ENCODE measurements around the gene DUT.

DUT gene

GRCh38 chr15:48366584-48367312 lies 35.5 kb downstream of the DUT start:
- in situ Hi-C loops (cut with HindIII; ENCODE audit: low sequenced_read_pairs): no loop called here

DNA sequence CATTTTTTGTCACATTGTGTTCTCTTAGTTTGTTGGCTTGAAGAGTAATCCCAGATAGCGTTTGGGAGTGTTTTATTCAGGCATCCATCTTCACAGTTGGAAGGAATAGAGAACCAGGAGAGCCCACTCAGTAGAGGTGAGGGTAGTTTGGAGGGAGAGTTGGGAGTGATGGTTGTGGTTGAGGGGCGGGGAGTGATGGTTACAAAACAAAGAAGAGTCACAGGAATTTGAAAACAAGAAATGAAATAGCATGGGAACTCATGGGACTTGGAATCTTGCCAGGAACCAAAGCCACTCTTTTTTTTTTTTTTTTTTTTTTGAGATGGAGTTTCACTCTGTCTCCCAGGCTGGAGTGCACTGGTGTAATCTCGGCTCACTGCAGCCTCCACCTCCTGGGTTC lies 36.3 kb downstream of the DUT start:
- in situ Hi-C loops (cut with HindIII; ENCODE audit: low sequenced_read_pairs): no loop called here

GRCh38 chr15:48370460-48370859 lies 39.2 kb downstream of the DUT start:
- in situ Hi-C loops (cut with HindIII; ENCODE audit: low sequenced_read_pairs): no loop called here

GRCh38 chr15:48371550-48371949 lies 40.3 kb downstream of the DUT start:
- in situ Hi-C loops (cut with HindIII; ENCODE audit: low sequenced_read_pairs): no loop called here

- in situ Hi-C loops (cut with HindIII; ENCODE audit: low sequenced_read_pairs): no loop called here
Observed at GRCh38 chr15:48371961-48372360, 40.7 kb downstream of the DUT start.

- in situ Hi-C loops (cut with HindIII; ENCODE audit: low sequenced_read_pairs): no loop called here
Observed at GRCh38 chr15:48373821-48374451, 42.7 kb downstream of the DUT start.

- in situ Hi-C loops (cut with HindIII; ENCODE audit: low sequenced_read_pairs): no loop called here
Observed at GRCh38 chr15:48374472-48374871, 43.2 kb downstream of the DUT start.

DNA sequence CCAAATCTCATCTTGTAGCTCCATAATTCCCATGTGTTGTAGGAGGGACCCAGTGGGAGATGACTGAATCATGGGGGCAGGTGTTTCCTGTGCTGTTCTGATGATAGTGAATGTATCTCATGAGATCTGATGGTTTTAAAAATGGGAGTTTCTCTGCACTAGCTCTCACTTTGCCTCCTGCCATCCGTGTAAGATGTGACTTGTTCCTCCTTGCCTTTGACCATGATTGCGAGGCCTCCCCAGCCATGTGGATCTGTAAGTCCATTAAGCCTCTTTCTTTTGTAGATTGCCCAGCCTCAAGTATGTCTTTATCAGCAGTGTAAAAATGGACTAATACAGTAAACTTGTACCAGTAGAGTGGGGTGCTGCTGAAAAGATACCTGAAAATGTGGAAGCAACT lies 44.5 kb downstream of the DUT start:
- in situ Hi-C loops (cut with HindIII; ENCODE audit: low sequenced_read_pairs): no loop called here

DNA sequence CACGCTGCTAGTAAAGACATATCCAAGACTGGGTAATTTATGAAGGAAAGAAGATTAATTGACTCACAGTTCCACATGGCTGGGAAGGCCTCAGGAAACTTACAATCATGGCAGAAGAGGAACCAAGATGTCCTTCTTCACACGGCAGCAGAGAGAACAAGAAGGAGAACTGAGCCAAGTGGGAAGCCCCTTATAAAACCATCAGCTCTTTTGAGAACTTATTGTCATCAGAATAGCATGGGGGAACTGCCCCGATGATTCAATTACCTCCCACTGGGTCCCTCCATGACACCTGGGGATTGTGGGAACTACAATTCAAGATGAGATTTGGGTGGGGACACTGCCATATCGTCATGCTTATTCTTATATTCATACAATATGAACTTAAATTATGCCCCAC lies 49.0 kb downstream of the DUT start:
- in situ Hi-C loops (cut with HindIII; ENCODE audit: low sequenced_read_pairs): no loop called here

GRCh38 chr15:48381861-48382260 lies 50.6 kb downstream of the DUT start:
- in situ Hi-C loops (cut with HindIII; ENCODE audit: low sequenced_read_pairs): no loop called here

GRCh38 chr15:48383031-48383430 lies 51.8 kb downstream of the DUT start:
- in situ Hi-C loops (cut with HindIII; ENCODE audit: low sequenced_read_pairs): no loop called here

DNA sequence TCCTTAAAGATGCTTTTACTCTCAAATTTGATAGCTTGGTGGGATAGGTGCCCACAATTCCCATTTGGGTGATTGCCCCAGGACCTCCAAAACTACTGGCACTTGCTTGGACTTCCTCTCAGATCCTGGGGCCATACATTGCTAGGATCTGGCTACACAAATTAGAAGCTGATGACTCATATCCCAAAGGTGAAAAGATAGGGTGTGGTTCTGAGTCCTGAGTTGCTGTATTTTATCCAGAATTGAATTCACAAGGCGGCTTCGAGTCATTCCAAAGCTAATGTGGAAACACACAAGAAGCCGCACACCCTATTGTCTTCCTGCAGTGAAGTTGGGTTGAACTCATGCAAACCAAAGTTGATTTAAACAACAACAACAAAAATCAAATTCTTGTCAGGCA lies 53.4 kb downstream of the DUT start:
- in situ Hi-C loops (cut with HindIII; ENCODE audit: low sequenced_read_pairs): no loop called here

DNA sequence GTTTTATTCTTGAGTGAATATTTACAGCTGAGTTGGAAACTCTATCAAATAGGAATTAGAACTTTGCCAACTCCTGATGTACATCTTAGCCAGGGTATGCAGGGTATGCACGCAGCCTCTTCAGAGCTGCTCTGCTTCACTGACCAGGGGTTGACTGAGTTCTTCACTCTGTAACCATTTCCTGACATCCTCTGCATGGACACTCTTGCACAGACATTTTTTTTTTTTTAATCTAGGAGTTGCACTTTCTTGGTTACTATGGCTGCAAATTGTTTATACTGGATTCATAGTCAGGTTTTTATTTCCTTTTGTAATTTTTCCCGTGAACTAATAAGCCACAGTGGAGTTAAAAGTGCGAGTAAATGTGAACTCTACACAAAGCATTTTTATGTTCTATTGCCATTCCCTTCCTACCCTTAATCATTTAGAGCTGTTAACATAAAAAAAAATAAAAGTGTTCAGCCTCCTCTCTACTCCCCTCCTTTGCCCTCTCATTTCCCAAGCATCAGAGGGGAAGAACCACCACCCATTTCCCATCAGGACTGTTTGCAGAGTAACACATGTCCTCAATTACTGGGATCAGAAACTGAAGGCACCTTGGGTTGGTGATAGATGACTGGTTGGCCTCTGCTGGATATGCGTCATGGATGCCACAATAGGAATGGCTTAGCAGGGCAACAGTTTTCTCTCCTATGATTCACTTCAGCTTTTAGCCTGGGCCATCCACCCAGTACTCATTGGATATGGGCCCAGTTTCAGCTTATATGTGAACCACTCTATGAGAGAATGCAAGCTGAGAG lies 54.0 kb downstream of the DUT start:
- in situ Hi-C loops (cut with HindIII; ENCODE audit: low sequenced_read_pairs): no loop called here

DNA sequence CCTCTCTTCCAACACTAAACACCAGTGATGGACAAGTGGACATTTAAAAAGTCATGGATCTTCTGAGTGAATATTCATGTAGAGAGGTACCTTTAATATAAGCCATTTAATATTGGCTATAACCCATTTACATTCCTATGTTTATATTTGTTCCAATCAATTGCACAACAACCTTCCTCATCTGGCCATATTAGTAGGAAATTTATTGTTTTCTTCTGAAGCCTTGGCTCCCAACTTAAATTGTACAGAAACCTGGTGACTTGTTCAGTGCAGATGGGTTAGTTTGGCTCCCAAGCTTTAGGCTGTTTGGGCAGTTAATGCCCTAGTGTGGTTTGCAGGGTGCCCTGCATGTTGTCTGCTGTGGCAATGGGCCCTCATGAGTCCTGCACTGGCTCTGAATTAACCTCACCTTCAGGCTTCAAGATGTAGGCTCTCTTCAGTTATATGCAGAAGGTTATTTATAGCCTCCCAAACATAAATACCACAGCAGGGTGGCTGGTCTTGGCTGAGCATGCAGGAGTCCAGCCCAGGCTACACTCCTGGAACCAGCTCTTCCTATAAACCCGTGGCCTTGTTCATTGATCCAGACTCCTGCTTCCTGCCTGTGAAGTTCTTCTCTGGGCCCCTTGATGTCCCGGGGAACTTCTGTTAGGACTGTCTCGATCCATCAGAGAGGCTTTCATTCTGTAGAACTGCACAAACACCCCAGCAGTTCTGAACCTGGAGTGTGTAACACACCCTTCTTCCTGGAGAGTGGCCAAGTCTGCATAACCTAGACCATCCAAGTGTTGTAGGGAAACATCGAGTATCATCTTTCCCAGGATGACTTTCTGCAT lies 57.0 kb downstream of the DUT start:
- in situ Hi-C loops (cut with HindIII; ENCODE audit: low sequenced_read_pairs): no loop called here

GRCh38 chr15:48388910-48389309 lies 57.7 kb downstream of the DUT start:
- in situ Hi-C loops (cut with HindIII; ENCODE audit: low sequenced_read_pairs): no loop called here

DNA sequence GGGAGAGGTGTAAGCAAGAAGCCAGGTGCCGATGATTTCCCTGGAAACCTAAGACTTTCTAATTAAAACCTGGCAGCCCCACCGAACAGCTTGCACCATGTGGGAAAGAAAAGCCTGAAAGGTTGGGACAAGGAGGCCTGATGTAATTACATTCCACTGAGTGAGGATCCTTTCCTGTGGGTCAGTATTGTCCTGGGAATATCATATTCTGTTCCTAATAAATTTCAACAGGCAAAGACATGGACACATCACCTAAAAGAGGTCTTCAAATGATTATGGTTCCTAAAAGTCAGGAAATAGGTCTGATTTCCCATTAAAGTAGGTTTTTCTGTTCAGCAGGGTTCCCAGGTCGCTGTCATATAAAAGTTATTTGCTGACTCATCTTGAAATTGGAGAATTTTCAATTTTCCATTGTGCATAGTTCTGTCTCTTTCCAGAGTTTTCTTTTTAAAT lies 58.5 kb downstream of the DUT start:
- in situ Hi-C loops (cut with HindIII; ENCODE audit: low sequenced_read_pairs): loop anchor here (10.0 kb wide), 1 partner anchor 245 kb away; no protein-coding TSS in a partner anchor

DNA sequence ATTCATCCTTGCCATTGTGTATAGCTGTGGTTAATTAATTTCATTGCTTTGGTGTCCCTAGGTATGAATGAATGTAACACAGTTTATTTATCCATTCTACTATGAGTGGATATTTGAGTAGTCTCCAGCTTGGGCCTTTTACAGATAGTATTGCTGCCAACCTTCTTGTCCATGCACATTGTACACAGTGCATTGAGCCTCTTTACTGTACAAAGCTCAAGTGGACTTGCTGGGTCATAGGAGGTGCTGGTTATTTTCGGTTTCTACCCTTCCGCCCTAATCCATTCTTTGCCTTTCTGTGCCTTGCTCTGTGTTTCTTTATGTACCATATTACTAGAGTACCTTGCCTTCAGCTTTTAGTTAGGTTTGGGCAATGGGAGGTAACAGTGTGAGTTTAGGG lies 60.7 kb downstream of the DUT start:
- in situ Hi-C loops (cut with HindIII; ENCODE audit: low sequenced_read_pairs): loop anchor here (10.0 kb wide), 1 partner anchor 243 kb away; no protein-coding TSS in a partner anchor

- in situ Hi-C loops (cut with HindIII; ENCODE audit: low sequenced_read_pairs): loop anchor here (10.0 kb wide), 1 partner anchor 242 kb away; no protein-coding TSS in a partner anchor
Observed at GRCh38 chr15:48392356-48392755, 61.1 kb downstream of the DUT start.

Data from endothelial cell of hepatic sinusoid (primary cell).